Heart left ventricle (tissue), 13 donors: ENCODE data around the gene CFAP99.

ENCODE experiments used
- CTCF ChIP-seq, 12 donors: fragments of 200-600 bp; sonication (generic) in 4 of 12; IDR thresholded peaks; one replicate each; pipeline versions ENCODE4 v1.5.0 to v1.8.0; 2018 to 2022; ENCODE audit warnings: antibody characterized with exemption in 12 of 12, mild to moderate bottlenecking in 5 of 12
- POLR2A ChIP-seq, 2 donors: fragments of 450-650 bp; IDR thresholded peaks; one replicate each; pipeline ENCODE4 v1.6.1; 2017; ENCODE audit warnings: antibody characterized with exemption in 2 of 2, mild to moderate bottlenecking in 2 of 2, moderate library complexity in 2 of 2
- donor health status: ischemic (EF 13 %, LVEDD 7.1; RV severe dilation, severe dysfunction).
- donor health status: DM: no; HTN: yes; CAD: no.
- donor health status: DM: no; HTN: no; CAD: no.
- donor health status: ischemic (EF 25% LVEDD 6.9; RV normal size, moderate dysfunction).
- donor health status: ischemic (EF 25% LVEDD 5.7; RV mildly dilated, moderate dysfunction).
- donor health status: ischemic (EF 35%, LVEDD 5.7; RV mildly dilated, moderate dysfunction).
- donor health status: nonischemic (EF 11% LVEDD 7.7; RV severe dilation, severe dysfunction).
- donor health status: DM: yes; HTN: yes; CAD: no.
- donor health status: PGD.
- donor health status: ischemic (EF 29% LVEDD 5.4; RV normal size, mild dysfunction).
- donor health status: nonischemic (EF 23%, LVEDD 6.1; RV moderate dilation, normal function).

- TF ChIP-seq CTCF (IDR thresholded peaks at IDR 0.05) = no peak
- TF ChIP-seq POLR2A (IDR thresholded peaks at IDR 0.05) = no peak
These were observed 1.5 kb upstream of the CFAP99 start for GRCh38 chr4:2417226-2417764.
